COLO829 (cell line): ENCODE measurements around the gene BIK.
A peak's percentile ranks its signal among the peaks of the same experiment; 100 is the strongest.

Experiments
- DNase-seq: peaks from one replicate; pipeline ENCODE4 v3.0.0; 2012; ENCODE audit warnings: low spot score

The BIK gene

GRCh38 chr22:43110444-43110926, at the start of gene BIK:
Gene BIK (plus strand): TSS chr22:43110750. CDS start chr22:43124023, 13,273 bp downstream.
- DNase-seq = no peak

- DNase-seq = no peak
Observed at GRCh38 chr22:43066134-43066533, 44.4 kb upstream of the BIK start.

DNA sequence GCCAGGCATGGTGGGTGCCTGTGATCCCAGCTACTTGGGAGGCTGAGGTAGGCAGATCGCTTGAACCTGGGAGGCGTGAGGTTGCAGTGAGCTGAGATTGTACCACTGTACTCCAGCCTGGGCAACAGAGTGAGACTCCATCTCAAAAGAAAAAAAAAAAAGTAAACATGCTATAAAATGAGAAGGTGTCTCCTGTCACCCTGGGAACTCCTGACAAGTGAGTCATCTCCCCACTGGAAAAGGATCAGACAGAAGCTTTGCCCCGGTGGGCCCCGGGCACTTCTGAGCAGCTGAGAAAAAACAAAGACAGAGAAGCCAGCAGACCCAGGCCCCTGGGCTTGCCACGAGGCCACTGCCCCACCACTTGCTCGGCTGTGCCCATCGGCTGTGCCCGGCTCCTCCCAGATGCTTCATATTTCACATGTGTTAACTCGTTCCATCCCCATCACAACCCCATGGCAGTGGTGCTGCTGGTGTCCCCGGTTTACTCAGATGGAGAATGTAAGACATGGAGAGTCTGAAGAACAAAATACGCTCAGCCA, 43.6 kb upstream of the BIK start:
- DNase-seq = peak; percentile 69

- DNase-seq = no peak
Observed at GRCh38 chr22:43077121-43077877, 33.3 kb upstream of the BIK start.

GRCh38 chr22:43078522-43078921, 32.0 kb upstream of the BIK start:
- DNase-seq = no peak

- DNase-seq = no peak
Observed at GRCh38 chr22:43079742-43080141, 30.8 kb upstream of the BIK start.

GRCh38 chr22:43080616-43081015, 29.9 kb upstream of the BIK start:
- DNase-seq = no peak

DNA sequence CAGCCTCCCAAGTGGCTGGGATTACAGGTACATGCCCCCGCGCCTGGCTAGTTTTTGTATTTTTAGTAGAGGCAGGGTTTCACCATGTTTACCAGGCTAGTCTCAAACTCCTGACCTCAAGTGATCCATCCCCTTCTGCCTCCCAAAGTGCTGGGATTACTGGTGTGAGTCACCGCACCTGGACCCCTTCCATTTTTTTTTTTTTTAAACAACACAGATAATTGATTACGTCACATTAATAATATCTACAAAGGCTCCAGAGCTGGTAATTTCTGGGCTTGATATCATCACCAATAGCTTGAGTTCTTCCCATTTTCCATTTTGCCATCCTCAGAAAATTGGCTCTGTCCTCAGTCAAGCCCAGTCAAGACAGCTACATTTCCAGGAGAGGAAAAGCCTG, 28.6 kb upstream of the BIK start:
- DNase-seq = no peak

GRCh38 chr22:43085658-43086606, 24.6 kb upstream of the BIK start:
- no peak for DNase-seq

DNA sequence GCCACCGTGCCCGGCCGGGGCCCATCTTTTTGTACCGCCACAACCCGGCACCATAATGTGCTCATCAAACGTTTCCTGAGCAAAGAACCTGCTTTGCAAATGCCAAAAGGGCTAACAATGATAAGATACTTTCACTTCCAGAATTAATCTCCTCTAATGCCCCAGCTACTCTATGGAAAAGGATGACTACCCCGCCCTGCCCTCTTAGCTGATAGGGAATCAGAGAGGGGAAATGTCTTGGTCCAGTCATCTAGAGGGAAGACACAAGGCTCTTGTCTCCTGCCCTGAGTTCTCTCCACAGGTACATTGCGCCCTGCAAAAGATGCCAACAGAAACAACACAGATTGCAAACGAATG, 21.9 kb upstream of the BIK start:
- DNase-seq = no peak

DNA sequence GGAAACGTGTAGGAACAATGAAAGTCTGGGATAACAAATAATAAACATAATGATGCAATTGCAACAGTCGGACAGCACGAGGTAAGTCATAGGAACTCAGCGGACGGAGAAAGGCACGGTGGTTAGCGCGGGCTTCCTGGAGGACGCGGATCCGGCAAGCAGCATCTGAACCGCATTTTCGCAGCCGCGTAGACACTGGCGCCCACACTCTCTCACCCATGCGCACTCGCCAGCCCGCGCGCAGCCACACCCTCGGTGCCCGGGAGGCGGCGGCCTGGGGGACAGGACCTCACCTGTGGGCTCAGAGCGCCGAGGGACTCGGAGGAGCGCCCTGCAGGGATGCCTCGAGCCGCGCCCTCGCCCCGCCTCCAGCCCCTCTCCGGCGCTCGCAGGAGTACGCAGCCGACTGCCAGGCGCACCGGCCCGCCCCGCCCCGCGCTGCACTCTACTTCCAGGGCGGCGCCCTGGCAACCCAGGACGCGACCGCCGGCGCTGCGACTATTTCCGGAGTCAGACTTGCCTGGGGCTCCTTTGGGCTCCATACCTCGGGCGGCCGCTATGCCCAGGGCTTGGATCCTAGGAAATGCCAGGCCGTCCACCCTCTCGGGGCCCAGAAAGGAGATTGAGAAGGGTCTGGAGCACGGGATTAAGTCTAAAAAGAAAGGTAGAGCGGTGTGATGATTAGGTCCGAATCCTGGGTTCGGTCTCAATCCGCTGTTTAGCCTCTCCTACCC, 21.4 kb upstream of the BIK start, which contains the start of gene TTLL1:
TSS of gene TTLL1 (minus strand) at position 408 of the 734 bp plus-strand sequence. CDS start 13,805 bp downstream, outside the sequence.
- peak; percentile 82 for DNase-seq

DNA sequence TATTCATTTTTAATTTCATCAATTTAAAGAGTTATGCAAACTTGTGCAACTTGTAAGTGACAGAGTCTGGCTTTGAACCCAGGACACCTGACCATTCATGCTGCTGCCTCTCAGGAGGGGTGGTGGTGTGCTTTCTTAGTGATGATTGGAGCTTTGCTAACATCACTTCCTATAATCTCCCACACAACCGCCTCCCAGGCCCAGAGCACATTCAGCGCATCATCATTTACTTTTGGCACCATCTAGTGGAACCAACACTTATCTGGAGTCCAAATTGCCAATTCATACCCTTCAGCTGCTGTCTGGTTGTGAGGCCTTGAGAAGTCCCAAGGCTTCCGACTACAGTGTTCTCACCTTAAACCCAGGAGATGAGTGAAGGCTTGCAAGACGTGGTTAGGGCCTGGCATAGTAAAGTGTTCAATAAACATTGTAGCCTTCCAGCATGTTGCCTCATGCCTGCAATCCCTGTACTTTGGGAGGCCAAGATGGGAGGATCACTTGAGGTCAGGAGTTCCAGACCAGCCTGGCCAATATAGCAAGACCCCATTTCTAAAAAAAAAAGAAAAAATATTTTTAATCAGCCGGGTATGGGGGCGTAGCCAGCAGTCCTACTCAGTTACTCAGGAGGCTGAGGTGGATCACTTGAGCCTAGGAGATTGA, 20.3 kb upstream of the BIK start:
- peak; percentile 92 for DNase-seq

GRCh38 chr22:43092085-43092484, 18.5 kb upstream of the BIK start:
- no peak for DNase-seq

GRCh38 chr22:43094085-43094484, 16.5 kb upstream of the BIK start:
- no peak for DNase-seq

DNA sequence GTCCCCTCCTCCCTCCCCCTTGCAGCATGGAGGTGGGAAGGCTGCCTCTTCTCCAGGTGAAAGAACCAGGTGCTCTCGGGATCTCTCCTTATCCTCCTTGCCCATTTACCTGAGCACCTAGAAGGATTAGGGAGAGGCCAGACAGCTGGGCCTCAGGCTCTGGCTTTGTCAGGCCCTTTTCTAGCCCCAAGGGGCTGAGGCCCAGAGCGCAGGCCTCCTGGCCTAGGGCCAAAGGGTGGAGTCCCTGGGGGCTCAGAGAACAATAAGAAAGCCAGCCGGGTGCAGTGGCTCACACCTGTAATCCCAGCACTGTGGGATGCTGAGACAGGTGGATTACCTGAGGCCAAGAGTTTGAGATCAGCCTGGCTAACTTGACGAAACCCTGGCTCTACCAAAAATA, 16.0 kb upstream of the BIK start:
- no peak for DNase-seq

DNA sequence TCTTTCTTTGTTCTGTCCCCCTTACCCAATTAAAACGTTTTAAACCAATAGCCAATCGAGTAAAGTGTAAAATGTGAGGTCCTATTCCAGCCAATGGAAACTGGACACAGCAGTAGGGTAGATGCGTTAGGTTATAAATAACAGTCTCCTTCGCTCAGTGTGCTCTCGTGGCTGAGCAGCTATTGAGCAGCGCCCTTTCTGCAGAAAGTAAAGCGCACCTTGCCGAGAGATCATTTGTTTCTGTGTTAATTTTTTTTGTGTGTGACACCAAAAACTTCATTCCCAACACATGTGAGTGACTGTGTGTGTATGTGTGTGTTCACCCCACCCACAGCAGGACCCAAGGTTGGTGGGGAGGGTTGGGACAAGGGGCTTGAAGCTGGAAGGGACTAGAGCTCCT, 14.1 kb upstream of the BIK start:
- DNase-seq = no peak

GRCh38 chr22:43098356-43098755, 12.2 kb upstream of the BIK start:
- DNase-seq = no peak

- DNase-seq = no peak
Observed at GRCh38 chr22:43099095-43099494, 11.5 kb upstream of the BIK start.

DNA sequence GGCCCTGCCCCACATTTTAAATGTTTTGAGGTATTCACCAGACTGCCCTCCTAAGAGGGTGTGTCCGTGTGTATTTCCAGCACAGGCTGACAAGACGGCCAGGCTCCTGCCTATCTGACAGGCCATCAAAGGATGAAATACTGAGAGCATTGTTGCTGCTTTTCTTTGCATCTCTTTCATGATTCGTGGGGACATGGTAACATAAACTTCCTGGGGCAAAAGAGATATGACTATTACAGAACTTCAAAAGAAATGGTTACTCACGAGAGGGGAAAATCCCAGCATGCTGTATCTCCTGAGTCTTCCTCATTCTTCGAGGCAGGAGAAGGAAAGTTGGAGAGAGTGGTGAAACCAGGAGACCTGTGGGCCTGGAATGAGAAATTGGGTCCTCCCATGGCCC, 10.3 kb upstream of the BIK start:
- DNase-seq = peak; percentile 97

DNA sequence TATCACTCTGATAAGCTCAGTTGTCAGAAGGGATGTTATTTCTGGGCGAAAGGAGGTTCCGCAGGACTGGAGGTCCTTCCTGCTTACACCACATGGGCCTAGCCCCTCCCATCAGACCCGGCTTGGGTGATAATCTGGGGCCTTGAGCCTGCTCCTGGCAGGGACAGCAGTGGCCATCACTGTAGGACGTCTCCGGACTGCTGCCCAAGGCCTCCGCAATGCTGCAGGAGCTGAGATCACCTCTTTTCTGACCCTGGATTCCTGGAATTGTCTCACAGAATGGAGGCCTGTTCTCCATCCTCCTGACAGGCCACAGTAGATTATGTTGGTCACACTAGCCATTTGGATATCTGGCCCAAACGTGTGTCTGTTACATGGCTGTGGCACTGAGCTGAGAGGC, 9.2 kb upstream of the BIK start:
- no peak for DNase-seq

DNA sequence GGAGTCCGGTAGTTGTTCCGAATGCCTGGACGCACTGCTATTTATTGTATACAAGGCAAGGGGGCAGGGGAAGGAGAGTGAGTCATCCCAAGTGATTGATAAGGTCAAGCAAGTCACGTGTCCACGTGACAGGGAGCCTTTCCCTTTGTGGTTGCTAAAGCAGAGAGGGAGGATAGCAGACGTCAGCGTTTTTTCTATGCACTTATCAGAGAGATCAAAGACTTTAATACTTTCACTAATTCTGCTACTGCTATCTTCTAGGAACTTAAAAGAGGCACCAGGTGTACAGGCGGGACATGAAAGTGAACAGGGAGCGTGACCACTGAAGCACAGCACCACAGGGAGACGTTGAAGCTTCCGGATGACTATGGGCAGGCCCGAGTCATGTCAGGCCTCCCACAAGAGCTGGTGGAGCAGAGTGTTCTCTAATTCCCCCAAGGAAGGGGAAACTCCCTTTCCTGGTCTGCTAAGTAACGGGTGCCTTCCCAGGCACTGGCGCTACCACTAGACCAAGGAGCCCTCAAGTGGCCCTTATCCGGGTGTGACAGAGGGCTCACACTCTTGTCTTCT, 6.4 kb upstream of the BIK start:
- DNase-seq = peak; percentile 50
